ENCODE results near the gene KTN1.
A peak's percentile ranks its signal among the peaks of the same experiment; 100 is the strongest.

Gene KTN1

DNA sequence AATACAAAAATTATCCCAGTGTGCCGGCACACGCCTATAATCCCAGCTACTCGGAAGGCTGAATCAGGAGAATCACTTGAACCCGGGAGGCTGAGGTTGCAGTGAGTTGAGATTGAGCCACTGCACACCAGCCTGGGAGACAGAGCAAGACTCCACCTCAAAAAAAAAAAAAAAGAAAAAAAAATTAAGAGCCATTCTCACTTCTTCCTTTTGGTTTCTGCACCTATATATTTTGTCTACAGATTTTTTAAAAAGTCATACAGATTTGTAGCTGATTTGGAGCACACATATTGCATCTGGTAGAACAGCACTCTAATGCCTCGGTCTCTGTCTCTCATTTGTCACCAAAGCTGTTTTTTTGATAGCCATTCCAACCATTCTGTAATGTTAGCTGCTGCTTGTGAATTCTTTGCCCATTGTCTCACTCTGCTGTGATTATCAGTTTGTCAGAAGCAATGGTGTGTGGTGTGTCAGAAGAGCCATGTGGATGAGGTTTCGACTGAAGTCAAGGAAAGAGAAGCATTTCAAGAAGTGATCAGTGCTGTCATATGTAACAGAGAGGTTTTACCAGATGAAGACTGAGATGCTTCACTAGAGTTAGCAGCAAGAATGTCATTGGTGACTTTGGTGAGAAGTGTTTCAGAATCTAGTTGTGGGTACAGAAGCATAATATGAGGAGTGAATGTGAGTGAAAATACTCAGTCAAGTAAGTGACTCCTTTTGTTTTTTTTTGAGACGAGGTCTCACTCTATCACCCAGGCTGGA lies 8.7 kb upstream of the KTN1 start:
- no peak for DNase-seq (ENCODE audit: low read depth)

DNA sequence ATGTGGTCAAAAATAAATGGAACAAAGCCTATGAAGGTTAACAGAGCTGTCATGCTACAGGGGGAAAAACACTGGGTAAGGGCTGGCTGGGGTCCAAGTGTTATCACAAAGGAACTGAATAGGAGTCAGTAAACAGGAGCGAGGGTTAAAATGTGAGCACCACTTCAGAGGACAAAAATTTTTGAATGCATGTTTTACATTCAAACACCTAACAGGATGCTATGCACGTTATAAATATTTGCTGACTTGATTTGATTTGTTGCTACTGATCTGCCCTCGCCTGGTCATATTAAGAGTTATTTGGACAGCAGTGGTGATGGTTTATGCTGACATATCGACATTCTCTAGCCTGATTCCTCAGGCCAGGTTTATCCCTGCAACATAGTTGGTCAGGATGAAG lies 7.4 kb upstream of the KTN1 start:
- DNase-seq (ENCODE audit: low read depth) = no peak

DNA sequence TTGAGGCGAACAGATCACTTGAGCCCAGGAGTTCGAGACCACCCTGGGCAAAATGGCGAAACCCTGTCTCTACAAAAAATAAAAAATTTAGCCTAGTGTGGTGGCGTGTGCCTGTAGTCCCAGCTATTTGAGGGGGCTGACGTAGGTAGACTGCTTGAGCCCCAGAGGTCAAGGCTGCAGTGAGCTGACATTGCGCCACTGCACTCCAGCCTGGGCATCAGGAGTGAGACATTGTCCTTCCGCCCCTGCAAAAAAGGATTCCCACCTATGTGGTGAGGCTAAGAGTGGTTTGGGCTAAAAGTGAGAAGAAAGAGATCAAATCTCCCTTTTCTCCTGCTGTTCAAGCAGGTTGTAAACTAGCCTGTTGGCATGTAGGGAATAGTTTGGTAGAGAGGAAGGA lies 5.0 kb upstream of the KTN1 start:
- DNase-seq (ENCODE audit: low read depth) = no peak

DNA sequence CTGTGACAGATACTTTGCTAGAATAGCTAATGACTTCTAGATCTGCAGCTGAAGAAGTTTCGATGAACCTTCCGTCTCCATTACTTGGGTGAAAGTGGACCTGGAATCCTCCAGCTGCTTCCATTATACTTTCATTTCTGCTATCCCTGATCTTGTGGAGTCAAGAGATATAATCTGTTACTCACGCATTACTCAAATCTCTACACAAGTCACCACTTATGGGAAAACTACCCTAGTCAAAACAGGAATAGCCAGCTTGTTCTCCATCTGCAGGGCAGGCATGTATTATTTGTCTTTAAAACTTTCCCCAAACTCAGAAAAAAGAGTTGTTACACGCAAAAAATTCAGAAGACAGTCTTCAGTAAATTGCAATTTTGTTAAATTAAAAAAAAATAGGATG lies 2.8 kb upstream of the KTN1 start:
- DNase-seq (ENCODE audit: low read depth) = no peak

DNA sequence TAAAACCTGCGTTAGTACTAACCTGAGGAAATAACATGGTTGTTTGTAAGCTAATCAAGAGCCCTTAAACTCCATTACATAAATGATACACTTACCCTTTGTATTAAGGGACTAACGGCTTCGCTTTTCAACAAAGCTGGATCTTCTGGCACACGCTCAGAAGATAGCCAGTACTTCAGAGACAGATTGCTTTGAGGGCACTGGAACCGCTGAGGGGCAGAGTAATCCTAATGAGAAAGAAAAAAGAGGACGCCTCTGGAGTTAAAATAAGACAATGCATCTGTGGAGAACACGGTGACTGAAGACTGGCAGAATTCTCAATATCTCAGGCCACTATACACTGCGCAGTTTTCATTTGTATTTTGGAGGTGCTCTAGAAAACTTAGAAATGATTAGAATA lies 1.5 kb upstream of the KTN1 start:
- DNase-seq (ENCODE audit: low read depth) = no peak

DNA sequence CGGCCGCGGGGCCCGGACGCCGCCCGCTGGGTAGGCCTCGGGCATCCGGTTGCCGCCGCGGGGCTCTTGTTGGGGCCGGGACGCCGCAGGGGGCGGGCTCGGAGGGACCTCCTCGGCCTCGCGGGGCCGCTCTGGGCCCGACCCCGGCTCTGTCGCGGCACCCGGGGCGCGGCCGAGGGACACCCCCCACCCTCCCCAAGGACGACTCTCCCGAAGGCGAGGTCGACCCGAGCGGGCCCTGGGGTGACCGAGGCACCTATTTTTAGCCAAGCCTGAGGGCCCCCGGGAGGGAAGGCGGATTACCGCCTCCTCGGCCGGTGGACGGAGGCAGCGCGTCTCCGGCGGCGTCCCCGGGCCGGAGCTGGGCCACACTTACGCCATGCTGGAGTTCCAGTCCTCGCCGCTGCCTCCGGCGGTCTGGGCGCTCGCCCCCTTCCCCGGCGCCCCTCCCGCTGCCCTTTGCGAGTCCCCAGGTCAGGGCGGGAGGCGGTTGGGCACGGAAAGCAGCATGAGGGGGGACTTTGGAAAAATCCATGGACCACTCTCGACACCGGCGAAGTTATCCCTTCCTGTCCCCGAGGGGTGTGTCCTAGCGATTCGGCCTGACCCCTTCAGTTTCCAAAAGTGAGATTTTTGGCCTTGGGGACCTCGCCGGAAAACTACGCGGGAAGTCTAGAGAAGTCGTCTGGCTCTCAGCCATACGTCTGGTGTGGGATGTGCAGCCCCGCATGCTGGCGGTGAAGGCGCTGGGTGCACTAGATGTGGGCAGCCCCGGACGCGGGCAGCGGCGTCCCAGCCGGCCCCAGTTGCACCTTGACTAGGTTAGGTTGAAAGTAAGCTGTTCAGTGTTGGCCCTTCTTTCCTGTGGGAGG lies 699 bp downstream of the KTN1 start:
- peak; percentile 41 for DNase-seq (ENCODE audit: low read depth)

DNA sequence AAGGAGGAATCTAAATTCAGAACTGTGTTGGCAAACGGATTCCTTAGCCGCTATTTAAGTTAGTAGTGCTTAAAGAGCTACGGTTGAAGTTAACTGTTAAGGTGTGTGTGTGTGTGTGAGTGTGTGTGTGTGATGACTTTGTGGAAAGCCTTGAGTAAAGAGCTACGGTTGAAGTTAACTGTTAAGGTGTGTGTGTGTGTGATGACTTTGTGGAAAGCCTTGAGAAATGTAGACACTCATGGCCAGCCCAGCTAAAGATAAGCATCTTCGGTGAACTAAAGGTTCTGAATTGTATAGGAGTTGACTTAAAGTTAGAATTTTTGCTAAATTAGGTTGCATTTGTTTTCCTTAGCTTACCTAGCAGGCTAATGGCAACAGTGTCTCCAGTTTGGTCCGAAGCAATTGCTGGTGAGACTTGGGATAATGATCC lies 1.4 kb downstream of the KTN1 start:
- DNase-seq (ENCODE audit: low read depth) = no peak

DNA sequence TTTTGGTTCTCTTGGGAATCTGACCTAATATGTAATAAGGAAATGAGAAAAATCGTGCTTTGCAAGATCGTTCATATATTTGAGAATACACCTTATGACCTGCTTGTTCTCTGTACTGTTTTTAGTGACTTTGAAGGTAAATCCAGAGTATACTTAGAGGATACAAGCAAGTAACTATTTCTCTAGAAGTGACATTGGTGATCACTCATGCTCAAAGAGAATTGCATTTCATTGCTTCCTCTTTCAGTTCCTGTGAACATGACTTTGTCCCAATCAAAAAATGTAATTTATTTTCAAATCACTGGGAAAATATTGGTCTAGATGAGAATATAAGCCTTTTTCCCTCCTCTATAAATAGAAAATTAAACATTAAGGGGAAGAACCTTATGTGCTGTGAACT lies 2.7 kb downstream of the KTN1 start:
- DNase-seq (ENCODE audit: low read depth) = no peak

DNA sequence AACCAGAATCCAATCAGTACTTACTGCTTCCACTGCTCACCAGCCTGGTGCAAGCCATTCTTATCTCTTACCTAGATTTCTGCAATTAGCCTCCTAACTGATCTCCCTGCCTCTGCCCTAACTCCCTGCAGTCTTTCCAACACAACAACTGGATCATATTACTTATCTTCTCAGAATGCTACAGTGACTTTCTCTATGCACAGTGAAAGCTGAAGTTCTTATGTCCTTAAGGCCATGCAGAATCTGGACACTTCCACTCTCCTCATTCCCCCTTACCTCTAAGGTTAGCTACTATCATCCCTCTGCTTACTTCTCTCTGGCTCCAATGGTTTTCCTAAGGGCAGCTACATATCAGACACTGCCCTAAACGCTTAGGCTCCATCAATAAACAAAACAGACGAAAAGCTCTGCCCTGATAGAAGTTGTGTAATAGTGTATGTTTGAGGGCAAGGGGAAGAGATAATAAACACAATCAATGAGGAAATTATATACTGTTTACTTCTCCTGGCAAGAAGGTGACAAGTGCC lies 4.0 kb downstream of the KTN1 start:
- no peak for DNase-seq (ENCODE audit: low read depth)

DNA sequence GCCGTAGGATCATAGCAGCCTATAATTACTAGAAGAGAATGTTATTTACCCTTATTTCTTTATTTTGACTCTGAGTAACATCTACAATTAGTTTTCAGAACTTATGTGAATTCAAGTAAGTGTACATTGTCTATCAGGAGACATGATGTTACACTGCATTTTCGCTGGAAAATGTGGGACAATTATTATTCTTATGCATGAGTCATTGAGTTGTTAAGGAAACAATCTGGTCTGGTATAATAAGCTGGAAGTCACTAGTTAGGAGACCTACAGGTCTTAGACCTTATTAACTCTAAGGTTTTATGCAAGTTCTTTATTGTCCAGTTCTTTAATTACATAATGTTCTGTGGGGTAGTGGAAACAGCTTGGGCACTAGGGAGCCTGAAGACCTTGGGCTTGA lies 5.8 kb downstream of the KTN1 start:
- no peak for DNase-seq (ENCODE audit: low read depth)

DNA sequence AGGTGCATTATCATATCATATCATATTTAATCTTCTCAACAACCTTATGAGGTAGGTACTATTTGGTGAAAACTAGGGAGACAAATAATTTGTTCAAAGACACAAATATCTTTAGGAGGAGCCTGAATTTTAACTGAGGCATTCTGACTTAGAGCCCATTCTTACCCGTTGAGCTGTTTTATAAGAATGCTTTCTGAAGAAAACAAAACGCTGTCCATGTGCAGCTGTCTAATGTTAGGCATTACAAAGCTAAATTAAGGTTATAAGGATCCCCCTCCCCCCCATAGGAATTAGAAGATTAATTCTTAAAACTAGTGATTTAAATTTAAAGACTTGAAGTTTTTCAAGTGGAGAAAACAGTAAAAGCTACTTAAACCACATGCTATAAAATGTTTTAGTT lies 6.4 kb downstream of the KTN1 start:
- no peak for DNase-seq (ENCODE audit: low read depth)

DNA sequence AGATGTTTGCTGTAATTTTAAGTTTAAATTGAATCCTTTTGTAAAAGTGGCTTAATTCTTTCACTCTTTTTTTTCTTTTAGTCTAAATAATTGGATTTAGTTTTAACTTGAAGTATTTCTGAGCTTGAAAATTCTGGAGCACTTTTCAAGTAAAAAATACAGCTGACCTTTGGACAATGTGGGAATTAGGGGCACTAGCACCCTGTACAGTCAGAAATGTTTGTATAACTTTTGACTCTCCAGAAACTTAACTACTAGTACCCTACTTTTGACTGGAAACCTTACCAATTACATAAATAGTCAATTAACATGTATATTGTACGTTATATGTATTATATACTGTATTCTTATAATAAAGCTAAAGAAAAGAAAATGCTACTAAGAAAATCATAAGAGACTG lies 7.8 kb downstream of the KTN1 start:
- DNase-seq (ENCODE audit: low read depth) = no peak

DNA sequence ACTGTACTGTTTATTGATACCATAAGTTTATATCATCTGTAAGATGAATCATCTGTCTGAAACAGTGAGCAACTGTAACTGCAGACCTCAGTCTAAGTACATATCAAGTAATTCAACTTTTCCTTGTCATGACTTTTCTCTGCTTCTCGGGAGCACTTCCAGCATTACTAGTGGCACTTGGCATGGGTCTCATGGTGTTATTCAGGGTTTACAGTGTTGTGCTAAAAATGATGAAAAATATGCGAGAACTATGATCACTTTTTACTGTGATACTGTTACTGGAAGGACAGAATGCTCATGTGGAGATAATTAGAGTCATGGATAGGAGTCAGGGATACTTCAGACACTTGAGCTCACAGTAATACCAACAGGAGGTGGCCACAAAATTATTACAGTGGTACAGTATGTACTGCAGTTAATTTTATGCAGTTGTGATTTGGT lies 8.3 kb downstream of the KTN1 start:
- no peak for DNase-seq (ENCODE audit: low read depth)

DNA sequence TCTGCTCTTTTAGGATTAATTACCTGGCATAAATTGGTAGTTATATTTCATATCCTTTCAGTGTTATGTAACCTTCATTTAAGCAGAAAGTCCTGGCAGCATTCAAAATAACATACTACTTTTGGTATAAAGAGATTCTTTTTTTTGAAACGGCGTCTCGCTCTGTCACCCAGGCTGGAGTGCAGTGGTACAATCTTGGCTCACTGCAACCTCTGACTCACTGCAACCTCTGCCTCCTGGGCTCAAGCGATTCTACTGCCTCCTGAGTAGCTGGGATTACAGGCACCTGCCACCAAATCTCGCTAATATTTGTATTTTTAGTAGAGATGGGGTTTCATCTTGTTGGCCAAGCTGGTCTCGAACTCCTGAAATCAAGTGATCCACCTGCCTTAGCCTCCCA lies 9.2 kb downstream of the KTN1 start:
- no peak for DNase-seq (ENCODE audit: low read depth)

DNA sequence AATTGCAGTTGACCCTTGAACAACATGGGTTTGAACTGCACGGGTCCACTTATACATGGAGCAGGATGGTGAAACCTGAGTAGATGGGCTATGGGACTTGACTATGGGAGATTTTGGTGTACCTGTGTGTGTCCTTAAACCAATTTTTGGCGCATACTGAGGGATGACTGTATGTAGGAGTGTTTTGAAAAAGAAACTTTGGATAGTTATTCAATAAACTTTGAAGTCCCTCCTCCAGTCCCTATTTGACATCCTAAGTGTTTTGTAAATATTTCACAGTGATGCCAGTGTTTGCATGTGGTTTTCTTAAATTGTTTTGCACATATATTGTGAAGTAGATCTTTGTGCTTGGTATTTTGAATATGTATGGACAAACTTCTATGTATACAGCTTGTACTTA lies 12.4 kb downstream of the KTN1 start:
- no peak for DNase-seq (ENCODE audit: low read depth)

DNA sequence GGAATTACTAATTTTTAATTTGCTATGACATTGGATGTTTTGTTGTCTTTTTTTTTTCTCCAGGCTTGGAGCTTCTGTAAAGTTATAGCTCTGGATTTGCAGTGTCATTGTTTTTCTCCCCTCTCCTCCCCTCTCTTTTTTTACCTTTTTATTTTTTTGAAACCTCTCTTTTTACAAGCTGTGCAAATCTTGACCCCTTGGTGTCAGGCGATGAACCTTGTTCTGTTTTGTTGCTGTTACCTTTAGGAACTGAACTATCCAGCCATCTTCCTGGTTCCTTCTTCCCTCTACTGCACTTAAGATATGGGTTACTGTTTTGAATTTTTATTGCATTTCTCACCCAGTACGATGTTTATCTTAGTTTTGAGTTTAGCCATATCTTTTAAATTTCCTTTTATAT lies 13.7 kb downstream of the KTN1 start:
- DNase-seq (ENCODE audit: low read depth) = no peak

DNA sequence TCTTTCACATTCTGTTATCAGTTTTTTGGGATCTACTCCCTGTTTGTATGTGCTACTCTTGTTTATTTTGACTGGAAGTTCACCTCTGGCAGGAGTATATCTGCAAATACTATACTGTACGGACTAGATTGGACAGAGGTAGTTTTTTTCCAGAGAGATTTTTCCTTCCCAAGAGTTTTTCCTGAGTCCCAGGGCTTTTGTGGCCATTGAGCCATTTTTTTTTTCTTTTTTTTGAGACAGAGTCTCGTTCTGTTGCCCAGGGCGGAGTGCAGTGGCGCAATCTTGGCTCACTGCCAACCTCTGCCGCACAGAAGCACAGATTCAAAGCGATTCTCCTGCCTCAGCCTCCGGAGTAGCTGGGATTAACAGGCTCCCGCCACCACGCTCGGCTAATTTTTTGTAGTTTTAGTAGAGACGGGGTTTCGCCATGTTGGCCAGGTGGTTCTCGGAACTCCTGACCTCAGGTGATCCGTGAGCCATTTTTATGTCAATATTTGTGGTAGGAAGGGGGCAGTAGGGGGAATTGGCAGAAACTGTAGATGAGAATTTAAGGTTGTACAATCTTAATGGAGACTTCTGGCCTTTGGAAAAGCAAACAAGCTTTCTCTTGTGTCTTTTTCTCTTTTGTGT lies 19.4 kb downstream of the KTN1 start:
- no peak for DNase-seq (ENCODE audit: low read depth)

DNA sequence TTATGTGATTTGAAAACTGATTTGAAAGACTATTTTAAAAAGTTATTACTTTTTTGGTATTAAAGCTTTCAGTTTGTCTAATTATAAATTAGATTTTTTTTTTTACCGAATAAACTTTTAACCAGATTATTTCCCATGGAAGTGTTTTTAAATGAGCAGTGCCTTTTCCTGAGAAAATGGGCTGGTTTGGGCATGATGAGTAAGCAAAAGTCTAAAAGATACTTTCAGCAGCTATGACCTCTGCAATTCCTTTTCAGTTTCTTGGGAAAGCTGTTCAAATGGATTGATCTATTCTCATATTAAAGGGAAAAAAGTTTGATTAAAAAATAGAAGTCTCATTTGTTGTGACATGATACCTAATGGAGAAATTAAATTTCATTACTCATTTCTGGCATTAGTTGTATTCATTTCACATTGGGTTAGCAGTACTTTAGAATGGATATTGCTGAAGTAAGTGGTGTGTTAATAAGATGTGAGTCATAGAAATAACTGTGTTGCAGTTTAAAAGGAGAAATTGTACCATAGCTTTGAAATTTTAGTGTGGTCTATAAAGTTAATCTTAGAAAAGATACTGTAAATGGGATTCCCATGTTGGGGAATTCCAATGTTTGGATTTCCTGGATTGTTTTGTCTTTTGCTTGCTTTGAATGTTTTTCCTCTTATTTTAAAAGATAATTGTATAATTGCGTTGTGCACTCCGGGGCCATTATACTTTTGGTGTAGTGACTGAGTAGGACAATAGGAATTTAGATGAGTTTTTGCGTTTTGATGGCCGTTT lies 21.0 kb downstream of the KTN1 start:
- DNase-seq (ENCODE audit: low read depth) = no peak

DNA sequence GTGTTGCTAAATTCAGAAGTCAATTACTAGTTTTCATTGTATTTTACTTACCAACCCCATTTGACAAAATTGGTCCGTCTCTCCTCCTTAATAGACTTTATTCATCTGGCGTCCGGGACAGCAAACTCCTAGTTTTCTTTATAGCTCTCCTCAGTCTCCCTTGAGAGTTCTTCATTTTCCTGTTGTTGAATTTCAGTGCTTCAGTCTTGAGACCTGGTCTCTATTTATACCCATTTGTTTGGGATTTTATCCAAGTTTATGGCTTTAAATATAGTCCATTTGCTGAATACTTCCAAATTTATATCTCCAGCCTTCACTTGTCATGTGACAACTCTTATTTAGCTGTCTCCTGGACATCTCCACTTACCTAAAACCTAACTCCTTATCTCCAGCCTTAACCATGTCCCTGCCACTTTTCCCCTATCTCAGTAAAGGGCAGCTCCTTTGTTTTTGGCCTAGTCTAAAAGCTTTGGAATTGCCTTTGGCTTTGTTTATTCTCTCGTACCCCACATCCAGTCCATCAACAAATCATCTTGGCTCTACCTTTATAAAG lies 23.5 kb downstream of the KTN1 start:
- DNase-seq (ENCODE audit: low read depth) = no peak

DNA sequence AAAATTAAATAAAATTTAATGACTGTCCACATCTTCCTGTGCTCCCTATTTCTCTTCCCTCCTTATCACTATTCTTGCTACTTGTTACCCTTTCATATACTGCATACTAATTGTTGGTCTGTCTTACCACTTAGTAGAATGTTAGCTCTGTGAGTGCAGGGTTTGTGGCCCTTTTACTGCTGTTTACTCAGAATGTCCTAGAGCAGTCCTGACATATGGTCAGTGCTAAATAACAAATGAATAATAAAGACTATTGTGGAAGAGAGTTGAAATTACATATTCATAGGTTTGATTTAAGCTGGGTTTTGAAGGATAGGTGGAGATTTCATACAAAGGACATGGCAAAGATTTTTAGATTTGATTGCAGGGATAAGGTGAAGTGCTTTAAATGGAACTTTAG lies 24.5 kb downstream of the KTN1 start:
- DNase-seq (ENCODE audit: low read depth) = no peak

DNA sequence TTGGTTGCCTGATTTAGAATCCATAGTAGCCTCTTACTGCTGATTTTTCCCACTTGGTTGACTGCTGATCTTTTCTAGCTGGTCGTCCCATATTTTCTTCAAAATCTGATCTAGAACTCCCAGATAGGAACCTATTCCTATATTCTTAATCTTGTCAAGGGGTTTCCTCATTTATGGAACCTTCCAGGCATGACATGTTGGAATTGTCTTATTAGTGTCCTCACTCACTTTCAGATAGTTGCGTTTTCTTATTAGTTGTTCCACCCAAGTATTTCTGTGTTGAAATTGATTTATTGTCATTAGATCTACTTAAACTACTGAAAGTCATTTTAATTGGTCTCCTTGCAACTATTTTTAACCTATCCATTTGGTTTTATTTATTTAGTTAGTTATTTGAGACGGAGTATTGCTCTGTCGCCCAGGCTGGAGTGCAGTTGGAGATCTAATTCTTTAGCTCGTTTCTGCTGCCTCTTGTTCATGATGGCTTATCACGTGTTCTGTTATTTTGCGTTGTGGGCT lies 25.0 kb downstream of the KTN1 start:
- DNase-seq (ENCODE audit: low read depth) = no peak
